BJ (cell line): Measurements from ENCODE around the gene FAM174B. TPM values are rescaled to one million over a fixed set of nuclear protein-coding genes. Genes with fewer than 3 reads are reported as not detected.
A peak's percentile ranks its signal among the peaks of the same experiment; 100 is the strongest.

Experiments
- CTCF ChIA-PET: fragments of 350-600 bp; formaldehyde crosslinking; extraction: SDS; loops from one replicate; lab custom pipeline; 2021; ENCODE audit warnings: antibody characterized with exemption, inconsistent platforms; lab: Yijun Ruan, JAX
- POLR2A ChIA-PET: fragments of 300-600 bp; sonication (Branson Sonifier 250); formaldehyde crosslinking; extraction: SDS; loops from one replicate; lab custom pipeline; 2021; ENCODE audit warnings: antibody characterized with exemption; lab: Charles Lee
- DNase-seq: peaks from one replicate; pipeline ENCODE4 v3.0.0-alpha.2; 2011; ENCODE audit warnings: low read depth
- H3K27me3 ChIP-seq: 2 replicates; pipeline ENCODE4 v1.6.0; 2011; ENCODE audit warnings: low read length; ENCODE audit not compliant: control insufficient read depth, insufficient read depth
- H3K36me3 ChIP-seq: 2 replicates; pipeline ENCODE4 v1.5.1; 2011; ENCODE audit warnings: low read length; ENCODE audit not compliant: control insufficient read depth, insufficient read depth
- H3K4me3 ChIP-seq: 2 replicates; pipeline ENCODE4 v1.5.1; 2011; ENCODE audit warnings: low read depth, mild to moderate bottlenecking, control low read depth, low read length
- polyA plus RNA-seq: library from polyadenylated mRNA; depleted of rRNA; stranded (reverse); fragments of >200 nt; gene quantifications from 2 replicates; pipeline ENCODE4 v1.2.3, GENCODE V29; 2011
- TF ChIP-seq, protein P1 (sequence below): IDR thresholded peaks from 2 replicates; pipeline ENCODE4 v1.5.1; 2011; ENCODE audit warnings: low read depth, mild to moderate bottlenecking, control low read depth, inconsistent platforms, low read length, moderate library complexity; ENCODE audit not compliant: insufficient read depth

The FAM174B gene
- polyA plus RNA-seq, 1 experiment, result 5.1 TPM

DNA sequence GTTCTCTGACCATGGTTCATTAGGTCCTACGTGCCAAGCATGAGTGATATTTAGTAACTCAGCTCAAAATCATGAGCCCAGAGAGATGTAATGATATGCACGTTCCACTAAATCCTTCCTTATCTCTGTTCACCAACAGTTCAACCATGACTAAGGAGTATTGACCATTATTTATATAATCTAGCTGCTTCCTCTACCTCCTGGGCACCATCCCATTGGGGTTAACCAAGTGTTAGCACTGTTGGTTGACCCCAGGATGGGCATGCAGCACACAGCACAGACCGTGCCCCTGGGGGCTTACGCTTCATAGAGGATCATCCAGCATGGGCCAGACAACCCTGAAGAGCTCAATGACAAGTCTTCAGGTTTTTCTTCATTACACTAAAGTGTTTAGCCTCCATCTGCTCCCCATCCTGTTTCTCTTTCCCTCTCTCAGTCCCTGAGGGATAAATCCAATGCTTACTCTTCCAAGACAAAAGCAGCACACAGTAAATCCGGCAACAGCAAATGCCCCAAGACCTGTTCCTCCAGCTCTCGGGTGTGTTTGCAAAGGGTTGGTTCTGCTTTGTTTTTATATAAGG lies 10.4 kb downstream of the FAM174B start:
- ChIA-PET POLR2A (no interaction called here), CTCF (interaction anchor here (1.1 to 1.6 kb wide), 3 partner anchors 9 to 36 kb away, joined by 3 to 4 read pairs (median 3); no protein-coding TSS in a partner anchor)
- no peak overlapping the region for H3K4me3 ChIP-seq
- peak; percentile 44 for DNase-seq
- no peaks in the 10 kb centered on the region for H3K27me3 ChIP-seq
- TF ChIP-seq, protein P1, sequence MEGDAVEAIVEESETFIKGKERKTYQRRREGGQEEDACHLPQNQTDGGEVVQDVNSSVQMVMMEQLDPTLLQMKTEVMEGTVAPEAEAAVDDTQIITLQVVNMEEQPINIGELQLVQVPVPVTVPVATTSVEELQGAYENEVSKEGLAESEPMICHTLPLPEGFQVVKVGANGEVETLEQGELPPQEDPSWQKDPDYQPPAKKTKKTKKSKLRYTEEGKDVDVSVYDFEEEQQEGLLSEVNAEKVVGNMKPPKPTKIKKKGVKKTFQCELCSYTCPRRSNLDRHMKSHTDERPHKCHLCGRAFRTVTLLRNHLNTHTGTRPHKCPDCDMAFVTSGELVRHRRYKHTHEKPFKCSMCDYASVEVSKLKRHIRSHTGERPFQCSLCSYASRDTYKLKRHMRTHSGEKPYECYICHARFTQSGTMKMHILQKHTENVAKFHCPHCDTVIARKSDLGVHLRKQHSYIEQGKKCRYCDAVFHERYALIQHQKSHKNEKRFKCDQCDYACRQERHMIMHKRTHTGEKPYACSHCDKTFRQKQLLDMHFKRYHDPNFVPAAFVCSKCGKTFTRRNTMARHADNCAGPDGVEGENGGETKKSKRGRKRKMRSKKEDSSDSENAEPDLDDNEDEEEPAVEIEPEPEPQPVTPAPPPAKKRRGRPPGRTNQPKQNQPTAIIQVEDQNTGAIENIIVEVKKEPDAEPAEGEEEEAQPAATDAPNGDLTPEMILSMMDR, result no peak
- H3K36me3 ChIP-seq, result no peaks in the 10 kb centered on the region

DNA sequence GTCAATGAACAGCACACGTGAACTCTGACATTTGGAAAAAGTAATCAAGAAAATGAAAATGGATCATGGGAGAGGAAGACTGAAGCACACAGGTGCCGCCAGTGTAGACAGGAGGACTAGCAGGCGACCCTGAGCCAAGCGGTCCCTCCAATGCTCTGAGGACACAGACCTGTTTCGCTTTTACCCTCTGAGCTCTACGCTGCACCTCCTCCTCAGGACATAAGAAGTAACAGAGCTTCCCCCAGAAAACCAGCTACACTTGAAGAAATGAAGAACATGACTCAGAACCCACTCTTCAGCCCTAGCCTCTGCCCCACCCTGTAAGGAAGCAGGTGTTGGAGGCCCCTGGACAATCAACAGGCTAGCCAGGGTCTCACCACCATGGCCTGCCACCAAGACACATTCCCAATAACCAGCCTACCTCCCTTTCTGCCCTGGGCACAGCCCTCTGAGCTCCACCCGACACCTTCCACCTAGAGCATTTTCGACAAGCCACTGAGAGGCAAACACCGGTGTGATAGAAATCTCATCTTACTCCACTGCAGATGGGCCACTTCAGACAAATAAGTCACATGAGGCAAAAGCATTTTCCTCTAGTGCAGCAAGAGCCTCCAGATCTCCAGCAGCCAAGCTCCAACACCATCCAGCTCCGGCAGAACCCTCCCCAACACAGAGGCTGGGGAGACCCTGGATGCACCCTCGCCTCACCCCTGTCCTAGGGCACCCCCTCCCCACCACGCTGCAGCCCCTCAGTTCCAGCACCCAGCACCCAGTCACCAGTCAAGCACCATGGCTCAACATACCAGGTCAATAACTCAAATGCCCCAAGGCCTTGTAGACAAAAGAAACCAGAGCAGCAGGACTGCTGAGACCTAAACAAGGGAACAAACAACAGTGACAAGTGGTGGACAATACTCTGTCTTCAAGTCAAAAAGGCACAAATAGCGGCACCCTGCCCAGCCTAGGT lies 11.4 kb downstream of the FAM174B start:
- POLR2A ChIA-PET, result no interaction called here

DNA sequence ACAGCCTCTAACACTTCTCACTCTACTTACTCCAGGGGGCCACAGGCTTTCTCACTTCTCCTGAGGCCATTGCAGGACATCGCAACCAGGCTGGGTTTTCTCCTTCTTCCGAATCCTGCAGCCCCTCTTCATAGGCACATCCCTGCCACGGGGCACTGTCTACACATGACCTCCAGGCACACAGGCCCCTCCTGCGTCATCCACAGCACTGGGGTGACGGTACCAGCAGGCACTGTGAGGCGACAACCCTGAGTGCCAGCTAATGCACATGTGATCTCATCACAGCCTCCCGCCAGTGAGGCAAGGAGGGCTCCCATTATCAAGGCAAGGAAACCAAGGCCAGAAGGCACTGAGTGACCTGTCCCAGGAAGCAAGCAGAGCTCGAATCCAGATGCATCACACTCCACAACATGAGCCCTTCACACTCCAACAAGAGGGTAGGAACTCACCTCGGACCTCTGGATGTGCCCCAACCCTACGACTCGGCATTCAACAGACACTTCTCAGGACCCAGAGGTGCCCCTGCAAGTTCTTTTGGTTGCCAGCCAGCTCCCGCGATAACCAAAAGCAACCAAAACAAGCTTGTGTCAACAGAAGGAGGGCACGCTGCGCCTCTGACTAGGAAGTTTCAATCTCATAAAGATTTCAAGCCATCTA lies 16.7 kb downstream of the FAM174B start:
- Histone ChIP-seq H3K4me3 (no peak overlapping the region), H3K36me3 (no peaks in the 10 kb centered on the region), H3K27me3 (no peaks in the 10 kb centered on the region)
- DNase-seq, result no peak
- POLR2A ChIA-PET, result no interaction called here
- CTCF ChIA-PET, result interaction anchor here (0.8 kb wide), 1 partner anchor 10 kb away, joined by 3 read pairs; no protein-coding TSS in a partner anchor
- TF ChIP-seq, protein P1, result no peak

More for the DNA sequence above, 11.4 kb downstream of the FAM174B start:
- CTCF ChIA-PET, result interaction anchor here (0.6 to 1.6 kb wide), 4 partner anchors 10 to 99 kb away, joined by 3 to 4 read pairs (median 3); no protein-coding TSS in a partner anchor
- no peak for DNase-seq
- H3K27me3 ChIP-seq, result no peaks in the 10 kb centered on the region
- H3K4me3 ChIP-seq, result no peak overlapping the region
- H3K36me3 ChIP-seq, result no peaks in the 10 kb centered on the region
- TF ChIP-seq, protein P1, result no peak

DNA sequence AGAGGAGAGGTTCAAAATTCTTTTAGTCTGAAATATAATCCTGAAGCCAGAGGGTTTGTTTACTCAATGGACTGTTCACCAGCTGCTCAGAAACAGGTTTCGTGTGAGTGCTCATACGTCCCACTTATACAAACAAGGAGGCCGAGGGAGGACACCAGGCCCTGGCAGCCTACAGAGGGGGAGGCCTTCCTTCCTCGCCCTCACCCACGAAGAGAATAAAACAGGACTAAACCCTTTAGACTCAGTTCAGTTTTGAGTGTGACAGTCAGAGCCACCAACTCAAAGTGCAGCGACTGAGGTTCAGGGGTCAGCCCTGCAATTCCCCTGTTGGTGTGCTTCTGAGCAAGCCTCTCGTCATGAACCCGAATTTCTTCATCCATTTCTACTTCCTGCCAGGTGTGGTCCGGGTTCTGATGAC lies 17.3 kb downstream of the FAM174B start:
- ChIA-PET POLR2A (no interaction called here), CTCF (no interaction called here)
- peak; percentile 12 for DNase-seq
- Histone ChIP-seq H3K4me3 (no peak overlapping the region), H3K27me3 (no peaks in the 10 kb centered on the region), H3K36me3 (no peaks in the 10 kb centered on the region)
- TF ChIP-seq, protein P1, result no peak
